ENCODE measurements around the gene BRD3. TPM values are rescaled to one million over a fixed set of nuclear protein-coding genes. Genes with fewer than 3 reads are reported as not detected.

The BRD3 gene
- total RNA-seq, 1 experiment from 2014 or later, result 61.6 TPM

GRCh38 chr9:134049772-134050588 lies 17.8 kb downstream of the BRD3 start:
- Histone ChIP-seq H3K36me3 (ENCODE audit: insufficient read depth, low read length, poor library complexity, severe bottlenecking) (peaks cover 58% of the 10 kb centered on the region), H3K4me3 (ENCODE audit: low read depth, low read length, poor library complexity, severe bottlenecking) (no peak overlapping the region), H3K27me3 (replicated peaks; ENCODE audit: insufficient read depth, low read depth, low read length, poor library complexity) (no peaks in the 10 kb centered on the region), H3K4me1 (ENCODE audit: insufficient read depth, low read length, poor library complexity, severe bottlenecking) (no peaks in the 10 kb centered on the region), H3K27ac (ENCODE audit: low read depth, low read length, poor library complexity, severe bottlenecking) (no peak overlapping the region), H3K9me3 (ENCODE audit: low read depth, low read length, poor library complexity, severe bottlenecking) (no peaks in the 10 kb centered on the region)
- ChIA-PET POLR2A (ENCODE audit: low non-redundant PET) (no interaction called here), CTCF (no interaction called here)
- no peak for TF ChIP-seq EZH2 (IDR thresholded peaks at IDR 0.05; ENCODE audit: borderline replicate concordance, low read depth, low read length, poor library complexity, severe bottlenecking)
- TF ChIP-seq CTCF (conservative IDR thresholded peaks at IDR 0.05; ENCODE audit: low read depth, low read length), result no peak
- DNase-seq (ENCODE audit: low spot score), result no peak
- intact Hi-C loops (cut with micrococcal nuclease; ENCODE audit: unreplicated experiment), result no loop called here
- no TSS peak for BruUV-seq (replicated peaks)

- ChIA-PET POLR2A (ENCODE audit: low non-redundant PET) (no interaction called here), CTCF (no interaction called here)
- H3K9me3 ChIP-seq (ENCODE audit: low read depth, low read length, poor library complexity, severe bottlenecking), result no peaks in the 10 kb centered on the region
- H3K27ac ChIP-seq (ENCODE audit: low read depth, low read length, poor library complexity, severe bottlenecking), result no peak overlapping the region
- no peaks in the 10 kb centered on the region for H3K4me1 ChIP-seq (ENCODE audit: insufficient read depth, low read length, poor library complexity, severe bottlenecking)
- H3K27me3 ChIP-seq (replicated peaks; ENCODE audit: insufficient read depth, low read depth, low read length, poor library complexity), result no peaks in the 10 kb centered on the region
- no peak for TF ChIP-seq EZH2 (IDR thresholded peaks at IDR 0.05; ENCODE audit: borderline replicate concordance, low read depth, low read length, poor library complexity, severe bottlenecking)
- TF ChIP-seq CTCF (conservative IDR thresholded peaks at IDR 0.05; ENCODE audit: low read depth, low read length), result no peak
- intact Hi-C loops (cut with micrococcal nuclease; ENCODE audit: unreplicated experiment), result no loop called here
- no peak for DNase-seq (ENCODE audit: low spot score)
- no peak overlapping the region for H3K4me3 ChIP-seq (ENCODE audit: low read depth, low read length, poor library complexity, severe bottlenecking)
- peaks cover 62% of the 10 kb centered on the region for H3K36me3 ChIP-seq (ENCODE audit: insufficient read depth, low read length, poor library complexity, severe bottlenecking)
- no TSS peak for BruUV-seq (replicated peaks)
Observed at GRCh38 chr9:134049236-134049635, 18.6 kb downstream of the BRD3 start.

GRCh38 chr9:134048582-134048968 lies 19.3 kb downstream of the BRD3 start:
- TF ChIP-seq CTCF (conservative IDR thresholded peaks at IDR 0.05; ENCODE audit: low read depth, low read length), result no peak
- no peak for TF ChIP-seq EZH2 (IDR thresholded peaks at IDR 0.05; ENCODE audit: borderline replicate concordance, low read depth, low read length, poor library complexity, severe bottlenecking)
- CTCF ChIA-PET, result no interaction called here

More at GRCh38 chr9:134048582-134048968, 19.3 kb downstream of the BRD3 start:
- Histone ChIP-seq H3K9me3 (ENCODE audit: low read depth, low read length, poor library complexity, severe bottlenecking) (no peaks in the 10 kb centered on the region), H3K27ac (ENCODE audit: low read depth, low read length, poor library complexity, severe bottlenecking) (no peak overlapping the region), H3K4me1 (ENCODE audit: insufficient read depth, low read length, poor library complexity, severe bottlenecking) (no peaks in the 10 kb centered on the region), H3K4me3 (ENCODE audit: low read depth, low read length, poor library complexity, severe bottlenecking) (no peak overlapping the region), H3K27me3 (replicated peaks; ENCODE audit: insufficient read depth, low read depth, low read length, poor library complexity) (no peaks in the 10 kb centered on the region), H3K36me3 (ENCODE audit: insufficient read depth, low read length, poor library complexity, severe bottlenecking) (peaks cover 63% of the 10 kb centered on the region)
- no peak for DNase-seq (ENCODE audit: low spot score)
- POLR2A ChIA-PET (ENCODE audit: low non-redundant PET), result no interaction called here
- intact Hi-C loops (cut with micrococcal nuclease; ENCODE audit: unreplicated experiment), result no loop called here
- BruUV-seq (replicated peaks), result no TSS peak

All from A673 (cell line).